ENCODE data around the gene ANO4.

Gene ANO4

GRCh38 chr12:100896192-100896591, 101.6 kb downstream of the ANO4 start:
- no peaks in the 10 kb centered on the region for H3K27me3 ChIP-seq (replicated peaks; ENCODE audit: insufficient read depth, low read length)
- H3F3A ChIP-seq (ENCODE audit: insufficient read depth, low read length): no peaks in the 10 kb centered on the region
- no peaks in the 10 kb centered on the region for H3K79me2 ChIP-seq (ENCODE audit: low read length)
- no peaks in the 10 kb centered on the region for H3K36me3 ChIP-seq (replicated peaks; ENCODE audit: insufficient read depth, low read length)
- H3K9ac ChIP-seq (ENCODE audit: low read length): no peak overlapping the region
- H2AFZ ChIP-seq (ENCODE audit: low read length): no peak overlapping the region
- H4K20me1 ChIP-seq (ENCODE audit: insufficient read depth, low read length): no peaks in the 10 kb centered on the region
- no peak overlapping the region for H3K4me3 ChIP-seq (ENCODE audit: low read length)
- H3K4me2 ChIP-seq (ENCODE audit: low read depth, low read length): no peak overlapping the region
- DNase-seq: no peak
- no peak for TF ChIP-seq EZH2 (optimal IDR thresholded peaks at IDR 0.05; ENCODE audit: low read depth, low read length)
- TF ChIP-seq CTCF (IDR thresholded peaks at IDR 0.05; ENCODE audit: low read length): no peak
- TF ChIP-seq EZH2phosphoT487 (IDR thresholded peaks at IDR 0.05; ENCODE audit: low read length): no peak
- H3K27ac ChIP-seq (ENCODE audit: low read length): no peak overlapping the region
- H3K9me3 ChIP-seq (replicated peaks; ENCODE audit: insufficient read depth, low read length): no peaks in the 10 kb centered on the region
- no peaks in the 10 kb centered on the region for H3K4me1 ChIP-seq (ENCODE audit: low read length)
- no peaks in the 10 kb centered on the region for H3K9me2 ChIP-seq (replicated peaks; ENCODE audit: insufficient read depth, low read length)

- Histone ChIP-seq H3F3A (ENCODE audit: insufficient read depth, low read length) (no peaks in the 10 kb centered on the region), H3K4me2 (ENCODE audit: low read depth, low read length) (no peak overlapping the region), H3K4me1 (ENCODE audit: low read length) (no peaks in the 10 kb centered on the region), H3K36me3 (replicated peaks; ENCODE audit: insufficient read depth, low read length) (no peaks in the 10 kb centered on the region), H4K20me1 (ENCODE audit: insufficient read depth, low read length) (no peaks in the 10 kb centered on the region), H3K27ac (ENCODE audit: low read length) (no peak overlapping the region), H3K9me2 (replicated peaks; ENCODE audit: insufficient read depth, low read length) (no peaks in the 10 kb centered on the region), H3K79me2 (ENCODE audit: low read length) (no peaks in the 10 kb centered on the region), H3K9me3 (replicated peaks; ENCODE audit: insufficient read depth, low read length) (no peaks in the 10 kb centered on the region), H2AFZ (ENCODE audit: low read length) (no peak overlapping the region), H3K4me3 (ENCODE audit: low read length) (no peak overlapping the region), H3K27me3 (replicated peaks; ENCODE audit: insufficient read depth, low read length) (no peaks in the 10 kb centered on the region), H3K9ac (ENCODE audit: low read length) (no peak overlapping the region)
- TF ChIP-seq EZH2 (optimal IDR thresholded peaks at IDR 0.05; ENCODE audit: low read depth, low read length) (no peak), CTCF (IDR thresholded peaks at IDR 0.05; ENCODE audit: low read length) (no peak), EZH2phosphoT487 (IDR thresholded peaks at IDR 0.05; ENCODE audit: low read length) (no peak)
- DNase-seq: no peak
These were observed 102.7 kb downstream of the ANO4 start for GRCh38 chr12:100897240-100897639.

GRCh38 chr12:100899301-100899700, 104.7 kb downstream of the ANO4 start:
- H3F3A ChIP-seq (ENCODE audit: insufficient read depth, low read length): no peaks in the 10 kb centered on the region
- H4K20me1 ChIP-seq (ENCODE audit: insufficient read depth, low read length): no peaks in the 10 kb centered on the region
- no peak for DNase-seq
- H3K4me3 ChIP-seq (ENCODE audit: low read length): no peak overlapping the region
- no peaks in the 10 kb centered on the region for H3K9me2 ChIP-seq (replicated peaks; ENCODE audit: insufficient read depth, low read length)
- no peaks in the 10 kb centered on the region for H3K9me3 ChIP-seq (replicated peaks; ENCODE audit: insufficient read depth, low read length)
- H3K9ac ChIP-seq (ENCODE audit: low read length): no peak overlapping the region
- TF ChIP-seq EZH2phosphoT487 (IDR thresholded peaks at IDR 0.05; ENCODE audit: low read length) (no peak), EZH2 (optimal IDR thresholded peaks at IDR 0.05; ENCODE audit: low read depth, low read length) (no peak), CTCF (IDR thresholded peaks at IDR 0.05; ENCODE audit: low read length) (no peak)
- H3K4me2 ChIP-seq (ENCODE audit: low read depth, low read length): no peak overlapping the region
- H3K4me1 ChIP-seq (ENCODE audit: low read length): no peaks in the 10 kb centered on the region
- no peaks in the 10 kb centered on the region for H3K79me2 ChIP-seq (ENCODE audit: low read length)
- H3K27me3 ChIP-seq (replicated peaks; ENCODE audit: insufficient read depth, low read length): no peaks in the 10 kb centered on the region
- H2AFZ ChIP-seq (ENCODE audit: low read length): no peak overlapping the region
- H3K36me3 ChIP-seq (replicated peaks; ENCODE audit: insufficient read depth, low read length): no peaks in the 10 kb centered on the region
- H3K27ac ChIP-seq (ENCODE audit: low read length): no peak overlapping the region
